Right lobe of liver (tissue), 4 donors: Measurements from ENCODE around the gene RAB23.

Source experiments
- POLR2A ChIP-seq: fragments of 450-650 bp; IDR thresholded peaks from one replicate; pipeline ENCODE4 v1.6.1; 2017; ENCODE audit warnings: antibody characterized with exemption, mild to moderate bottlenecking
- TF ChIP-seq, protein P1 (sequence below), 4 donors: fragments of 200-600 bp in 3 of 4; fragments of 450-650 bp in 1 of 4; IDR thresholded peaks; one replicate each; pipeline versions ENCODE4 v1.5.1 to v1.8.0; 2016 to 2022; ENCODE audit warnings: antibody characterized with exemption in 4 of 4, mild to moderate bottlenecking in 2 of 4
- donor health status: DM: no; HTN: no; CAD: no.
- donor health status: DM: no; HTN: no; CAD: no.
- donor health status: DM: no; HTN: yes; CAD: no.

DNA sequence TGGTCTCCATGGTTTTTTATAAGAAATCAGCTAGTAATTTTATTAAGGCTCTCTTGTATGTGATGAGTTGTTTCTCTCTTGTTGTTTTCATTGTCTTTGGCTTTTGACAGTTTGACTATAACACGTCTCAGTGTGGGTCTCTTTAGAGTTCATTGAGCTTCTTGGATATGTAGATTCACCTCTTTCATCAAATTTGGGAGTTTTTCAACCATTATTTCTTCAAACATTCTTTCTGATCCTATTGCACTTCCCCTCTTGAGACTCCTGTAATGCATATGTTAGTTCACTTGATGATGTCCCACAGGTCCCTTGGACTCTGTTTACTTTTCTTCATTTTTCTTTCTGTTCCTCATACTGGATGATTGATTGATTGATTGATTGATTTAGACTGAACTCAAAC, 57.0 kb downstream of the RAB23 start:
- TF ChIP-seq POLR2A = no peak
- TF ChIP-seq, protein P1, sequence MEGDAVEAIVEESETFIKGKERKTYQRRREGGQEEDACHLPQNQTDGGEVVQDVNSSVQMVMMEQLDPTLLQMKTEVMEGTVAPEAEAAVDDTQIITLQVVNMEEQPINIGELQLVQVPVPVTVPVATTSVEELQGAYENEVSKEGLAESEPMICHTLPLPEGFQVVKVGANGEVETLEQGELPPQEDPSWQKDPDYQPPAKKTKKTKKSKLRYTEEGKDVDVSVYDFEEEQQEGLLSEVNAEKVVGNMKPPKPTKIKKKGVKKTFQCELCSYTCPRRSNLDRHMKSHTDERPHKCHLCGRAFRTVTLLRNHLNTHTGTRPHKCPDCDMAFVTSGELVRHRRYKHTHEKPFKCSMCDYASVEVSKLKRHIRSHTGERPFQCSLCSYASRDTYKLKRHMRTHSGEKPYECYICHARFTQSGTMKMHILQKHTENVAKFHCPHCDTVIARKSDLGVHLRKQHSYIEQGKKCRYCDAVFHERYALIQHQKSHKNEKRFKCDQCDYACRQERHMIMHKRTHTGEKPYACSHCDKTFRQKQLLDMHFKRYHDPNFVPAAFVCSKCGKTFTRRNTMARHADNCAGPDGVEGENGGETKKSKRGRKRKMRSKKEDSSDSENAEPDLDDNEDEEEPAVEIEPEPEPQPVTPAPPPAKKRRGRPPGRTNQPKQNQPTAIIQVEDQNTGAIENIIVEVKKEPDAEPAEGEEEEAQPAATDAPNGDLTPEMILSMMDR (IDR thresholded peaks at IDR 0.05) = no peak
